Upper lobe of left lung (tissue), 4 donors: ENCODE results near the gene TMEM51.
"Not testable (repeated sequence)": the region's sequence is repeated elsewhere in the genome, so short reads cannot be mapped to it uniquely, and the experiment has no call there.

ENCODE experiments used
- CTCF ChIP-seq, 6 experiments: fragments of 450-650 bp in 4 of 6; fragments of 200-600 bp in 2 of 6; sonication (generic) in 2 of 6; IDR thresholded peaks; one replicate each; pipeline ENCODE4 v1.5.1; 2016 to 2019; ENCODE audit warnings: antibody characterized with exemption in 6 of 6
- POLR2AphosphoS5 ChIP-seq, 2 donors: sonication (generic); formaldehyde crosslinking; IDR thresholded peaks; one replicate each; pipeline ENCODE4 v1.5.1; 2017; ENCODE audit warnings: antibody characterized with exemption in 2 of 2

- not testable (repeated sequence) for TF ChIP-seq CTCF, POLR2AphosphoS5 (IDR thresholded peaks at IDR 0.05)
Measured at GRCh38 chr1:15175324-15176094, 22.0 kb downstream of the TMEM51 start.
